ENCODE measurements around the gene HIVEP1.

HIVEP1 gene

DNA sequence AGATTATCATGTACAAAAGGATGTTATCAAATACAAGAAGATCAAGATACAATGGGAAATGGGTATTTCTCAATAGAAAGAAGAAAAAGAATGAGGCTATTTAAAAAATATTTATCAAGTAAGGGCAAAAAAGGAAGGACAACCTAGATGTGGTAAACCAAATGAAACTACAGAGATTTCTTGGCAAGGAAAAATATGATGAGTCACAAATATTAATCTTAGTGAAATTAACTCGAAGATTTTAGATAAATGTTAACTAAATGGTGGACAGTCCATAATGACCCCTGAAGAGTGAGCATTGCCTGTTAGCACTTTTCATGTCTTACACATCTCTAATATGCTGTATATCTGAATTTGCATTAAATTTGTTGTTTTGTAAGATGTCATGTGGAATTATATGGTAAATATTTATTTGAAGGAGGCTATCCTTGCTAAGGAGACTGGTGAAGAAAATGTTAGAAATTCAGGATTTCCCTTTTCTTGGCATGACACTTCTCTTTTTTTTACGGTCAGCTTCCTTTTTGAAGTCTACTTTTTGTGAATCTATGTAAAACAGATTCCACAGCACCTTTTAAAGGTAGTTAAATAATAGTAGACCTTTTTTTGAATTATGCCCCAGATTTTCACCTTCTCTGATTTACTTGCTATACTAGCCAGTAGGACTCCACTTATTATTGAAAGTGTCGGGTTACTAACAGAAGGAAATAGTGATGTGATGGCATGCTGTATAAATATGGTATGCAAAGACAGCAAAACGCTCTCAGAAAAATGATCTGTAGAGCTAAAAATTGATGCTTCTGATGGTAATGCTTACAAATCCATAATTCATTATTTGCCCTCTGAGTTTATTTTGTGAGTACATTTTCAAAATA lies 120.5 kb downstream of the HIVEP1 start:
- TF ChIP-seq POLR2A (IDR thresholded peaks at IDR 0.05; ENCODE audit: low read depth, low read length), result no peak
- FAIRE-seq (no peak), DNase-seq (ENCODE audit: insufficient read length, low spot score) (no peak)

GRCh38 chr6:12134581-12134980 lies 122.5 kb downstream of the HIVEP1 start:
- DNase-seq (ENCODE audit: insufficient read length, low spot score), result no peak
- FAIRE-seq, result no peak
- no peak for TF ChIP-seq POLR2A (IDR thresholded peaks at IDR 0.05; ENCODE audit: low read depth, low read length)

- DNase-seq (ENCODE audit: insufficient read length, low spot score) (no peak), FAIRE-seq (no peak)
- no peak for TF ChIP-seq POLR2A (IDR thresholded peaks at IDR 0.05; ENCODE audit: low read depth, low read length)
Observed at GRCh38 chr6:12134991-12135390, 122.9 kb downstream of the HIVEP1 start.

GRCh38 chr6:12136905-12137304 lies 124.8 kb downstream of the HIVEP1 start:
- FAIRE-seq (no peak), DNase-seq (ENCODE audit: insufficient read length, low spot score) (no peak)
- no peak for TF ChIP-seq POLR2A (IDR thresholded peaks at IDR 0.05; ENCODE audit: low read depth, low read length)

GRCh38 chr6:12137480-12137879 lies 125.4 kb downstream of the HIVEP1 start:
- FAIRE-seq (peak; percentile 85), DNase-seq (ENCODE audit: insufficient read length, low spot score) (no peak)
- TF ChIP-seq POLR2A (IDR thresholded peaks at IDR 0.05; ENCODE audit: low read depth, low read length), result no peak

DNA sequence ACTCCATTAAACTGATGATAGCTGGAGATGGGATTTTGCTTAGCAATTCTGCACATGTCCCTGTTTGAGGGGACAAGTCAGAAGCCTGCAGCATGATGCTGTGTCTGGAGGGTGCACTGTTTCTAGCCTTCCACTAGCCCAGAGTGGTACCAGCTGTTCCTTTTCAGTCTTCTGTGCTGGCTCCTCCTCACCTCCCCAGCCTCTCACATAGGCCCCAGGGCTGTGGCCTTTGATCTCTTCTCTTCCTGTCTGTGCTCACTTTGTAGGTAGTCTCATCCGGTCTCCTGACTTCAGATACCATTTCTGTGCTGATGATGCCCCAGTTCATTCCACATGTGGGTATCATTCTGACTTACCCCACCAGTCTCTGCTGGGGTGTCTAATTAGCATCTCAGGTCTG lies 126.3 kb downstream of the HIVEP1 start:
- TF ChIP-seq POLR2A (IDR thresholded peaks at IDR 0.05; ENCODE audit: low read depth, low read length), result no peak
- no peak for FAIRE-seq
- DNase-seq (ENCODE audit: insufficient read length, low spot score), result no peak

GRCh38 chr6:12138936-12139335 lies 126.8 kb downstream of the HIVEP1 start:
- no peak for TF ChIP-seq POLR2A (IDR thresholded peaks at IDR 0.05; ENCODE audit: low read depth, low read length)

DNA sequence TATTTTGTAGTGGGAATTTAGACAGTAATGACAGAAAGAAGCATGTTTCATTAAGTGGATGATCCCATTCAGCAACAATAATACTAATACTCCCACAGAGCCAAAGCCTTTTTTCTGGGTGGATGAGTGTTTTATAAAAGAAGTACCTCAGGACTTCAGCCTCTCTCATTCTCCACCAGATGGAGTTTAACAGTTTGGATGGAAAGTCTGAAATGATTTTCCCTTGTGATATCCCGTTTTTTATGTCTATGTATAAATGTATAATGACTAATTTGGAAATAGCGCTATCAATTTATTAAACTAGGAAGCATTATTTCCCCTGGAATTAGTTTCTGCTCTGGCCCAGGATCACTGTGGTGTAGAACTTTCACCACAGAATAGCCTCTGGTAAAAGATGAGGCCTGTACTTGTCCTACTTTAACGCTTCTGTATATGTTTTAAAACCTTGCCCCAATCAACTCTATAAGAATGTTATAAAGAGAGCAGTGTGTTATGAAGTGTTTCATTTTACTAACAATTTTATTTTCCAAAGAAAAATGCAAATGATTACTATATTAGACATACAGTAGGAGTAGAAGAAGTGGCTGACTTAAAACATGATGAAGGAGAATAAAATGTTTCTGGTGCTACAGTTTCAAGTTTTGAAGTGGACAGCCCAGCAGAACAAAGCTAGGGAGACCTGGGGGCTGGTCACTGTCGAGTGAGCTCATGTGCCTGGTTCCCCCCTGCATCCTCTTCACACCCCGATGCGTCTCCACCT lies 135.6 kb downstream of the HIVEP1 start:
- FAIRE-seq, result peak; percentile 41
- TF ChIP-seq POLR2A (IDR thresholded peaks at IDR 0.05; ENCODE audit: low read depth, low read length), result no peak

More at GRCh38 chr6:12138936-12139335, 126.8 kb downstream of the HIVEP1 start:
- DNase-seq (ENCODE audit: insufficient read length, low spot score) (no peak), FAIRE-seq (no peak)

GRCh38 chr6:12148317-12148801 lies 136.2 kb downstream of the HIVEP1 start:
- no peak for TF ChIP-seq POLR2A (IDR thresholded peaks at IDR 0.05; ENCODE audit: low read depth, low read length)
- DNase-seq (ENCODE audit: insufficient read length, low spot score) (peak; percentile 26), FAIRE-seq (peak; percentile 87)

More for the DNA sequence above, 135.6 kb downstream of the HIVEP1 start:
- DNase-seq (ENCODE audit: insufficient read length, low spot score), result no peak

DNA sequence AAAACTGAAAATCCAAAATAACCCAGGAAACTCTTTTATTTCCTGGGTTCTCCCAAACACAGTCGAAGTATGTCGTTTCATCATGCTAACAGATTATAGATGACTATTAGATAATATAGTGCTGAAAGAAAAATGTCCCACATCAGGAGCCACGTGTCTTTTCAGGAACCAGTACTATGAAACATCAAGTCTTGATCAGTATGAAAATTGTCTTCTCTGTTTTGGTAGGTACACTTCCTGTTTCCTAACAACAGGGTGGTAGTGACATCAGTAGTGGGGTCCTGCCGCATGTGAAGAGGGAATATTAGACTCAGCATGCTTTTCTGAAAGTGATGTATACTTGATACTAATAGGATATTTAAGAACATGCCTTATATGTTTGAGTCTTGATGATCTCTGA lies 136.7 kb downstream of the HIVEP1 start:
- no peak for TF ChIP-seq POLR2A (IDR thresholded peaks at IDR 0.05; ENCODE audit: low read depth, low read length)
- DNase-seq (ENCODE audit: insufficient read length, low spot score) (no peak), FAIRE-seq (peak; percentile 58)

GRCh38 chr6:12149944-12150510 lies 137.9 kb downstream of the HIVEP1 start:
- no peak for DNase-seq (ENCODE audit: insufficient read length, low spot score)
- FAIRE-seq, result peak; percentile 81
- TF ChIP-seq POLR2A (IDR thresholded peaks at IDR 0.05; ENCODE audit: low read depth, low read length), result no peak

DNA sequence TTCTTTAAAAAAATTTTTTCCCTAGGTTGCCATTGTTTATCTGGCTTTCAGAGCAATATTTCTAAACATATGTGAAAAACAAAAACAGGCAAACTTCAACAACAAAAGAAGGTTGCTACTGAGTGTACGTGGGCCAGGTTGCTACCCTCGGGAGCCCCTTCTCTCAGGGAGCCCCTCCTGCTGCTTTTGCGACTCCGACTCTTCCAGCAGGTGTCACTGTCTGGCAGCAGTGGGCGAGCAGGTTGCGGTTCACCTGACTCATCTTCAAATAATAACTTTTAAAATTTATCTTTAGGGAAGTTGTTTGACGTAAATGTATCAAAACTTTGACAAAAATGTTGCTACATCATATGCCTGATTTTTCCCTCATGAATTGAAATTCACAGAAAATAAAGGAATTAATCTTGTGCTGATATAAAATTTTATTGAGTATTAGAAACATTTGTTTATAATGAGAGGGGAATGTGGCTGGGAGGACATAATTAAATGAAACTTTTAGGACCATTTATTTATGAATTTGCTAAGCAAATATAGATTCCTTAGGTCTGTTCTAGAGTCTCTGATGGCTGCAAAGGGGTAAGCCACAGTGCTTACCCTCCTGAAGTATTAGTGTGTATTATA lies 138.8 kb downstream of the HIVEP1 start:
- no peak for TF ChIP-seq POLR2A (IDR thresholded peaks at IDR 0.05; ENCODE audit: low read depth, low read length)
- DNase-seq (ENCODE audit: insufficient read length, low spot score) (no peak), FAIRE-seq (no peak)

- FAIRE-seq (no peak), DNase-seq (ENCODE audit: insufficient read length, low spot score) (no peak)
- TF ChIP-seq POLR2A (IDR thresholded peaks at IDR 0.05; ENCODE audit: low read depth, low read length), result no peak
Observed at GRCh38 chr6:12151433-12151820, 139.3 kb downstream of the HIVEP1 start.
